Erythroblast (primary cell): ENCODE measurements around the gene RNF111.

Experiments
- GATA1 ChIP-seq: IDR thresholded peaks from 2 replicates; pipeline ENCODE4 v1.6.1; 2011; ENCODE audit warnings: low read depth, mild to moderate bottlenecking, control low read depth, low read length, moderate library complexity
- POLR2A ChIP-seq: IDR thresholded peaks from 2 replicates; pipeline ENCODE4 v1.6.1; 2011; ENCODE audit warnings: mild to moderate bottlenecking, low read length

DNA sequence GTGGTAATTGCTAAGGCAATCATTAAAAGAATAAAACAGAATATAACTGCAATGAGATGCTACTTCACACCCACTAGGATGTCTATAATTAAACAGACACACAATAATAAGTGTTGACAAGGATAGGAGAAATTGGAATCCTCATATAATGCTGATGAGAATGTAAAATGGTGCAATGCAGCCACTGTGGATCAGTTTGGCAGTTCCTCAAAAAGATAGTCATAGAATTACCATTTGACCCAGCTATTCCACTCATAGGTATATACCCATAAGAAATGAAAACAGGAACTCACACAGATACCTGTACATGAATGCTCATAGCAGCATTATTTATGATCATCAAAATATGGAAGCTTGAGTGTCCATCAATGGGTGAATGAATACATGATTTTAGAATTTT lies 9.6 kb upstream of the RNF111 start:
- TF ChIP-seq POLR2A = no peak
- TF ChIP-seq GATA1 = no peak
